Neutrophil (primary cell): ENCODE measurements around the gene CCM2.

ENCODE experiments used
- H3K27ac ChIP-seq: fragments of 200-600 bp; sonication (generic); 2 replicates; pipeline ENCODE4 v1.5.1; 2016; ENCODE audit warnings: mild to moderate bottlenecking, moderate library complexity
- H3K27me3 ChIP-seq: fragments of 200-600 bp; sonication (generic); 2 replicates; pipeline ENCODE4 v1.6.0; 2016; ENCODE audit warnings: mild to moderate bottlenecking
- H3K36me3 ChIP-seq: fragments of 200-600 bp; sonication (generic); 2 replicates; pipeline ENCODE4 v1.5.1; 2017
- H3K4me1 ChIP-seq, 2 experiments: fragments of 200-600 bp in 1 of 2; sonication (generic) in 1 of 2; 1 replicate in 1 of 2; 2 replicates in 1 of 2; pipeline versions ENCODE4 v1.5.1 to v1.6.1; 2013 to 2016; ENCODE audit warnings: low read depth in 1 of 2, low read length in 1 of 2, mild to moderate bottlenecking in 1 of 2, moderate library complexity in 1 of 2; ENCODE audit not compliant: control insufficient read depth in 1 of 2, insufficient read depth in 1 of 2
- H3K4me3 ChIP-seq, 2 experiments: fragments of 200-600 bp in 1 of 2; sonication (generic) in 1 of 2; 1 replicate in 1 of 2; 2 replicates in 1 of 2; pipeline ENCODE4 v1.5.1; 2013 to 2016; ENCODE audit warnings: low read depth in 1 of 2, low read length in 1 of 2, mild to moderate bottlenecking in 1 of 2, moderate library complexity in 1 of 2
- H3K9me3 ChIP-seq: fragments of 200-600 bp; sonication (generic); 2 replicates; pipeline ENCODE4 v1.5.1; 2016
- TF ChIP-seq, protein P1 (sequence below): fragments of 200-600 bp; sonication (generic); IDR thresholded peaks from 2 replicates; pipeline ENCODE4 v1.5.1; 2016; ENCODE audit warnings: antibody characterized with exemption

Gene CCM2

DNA sequence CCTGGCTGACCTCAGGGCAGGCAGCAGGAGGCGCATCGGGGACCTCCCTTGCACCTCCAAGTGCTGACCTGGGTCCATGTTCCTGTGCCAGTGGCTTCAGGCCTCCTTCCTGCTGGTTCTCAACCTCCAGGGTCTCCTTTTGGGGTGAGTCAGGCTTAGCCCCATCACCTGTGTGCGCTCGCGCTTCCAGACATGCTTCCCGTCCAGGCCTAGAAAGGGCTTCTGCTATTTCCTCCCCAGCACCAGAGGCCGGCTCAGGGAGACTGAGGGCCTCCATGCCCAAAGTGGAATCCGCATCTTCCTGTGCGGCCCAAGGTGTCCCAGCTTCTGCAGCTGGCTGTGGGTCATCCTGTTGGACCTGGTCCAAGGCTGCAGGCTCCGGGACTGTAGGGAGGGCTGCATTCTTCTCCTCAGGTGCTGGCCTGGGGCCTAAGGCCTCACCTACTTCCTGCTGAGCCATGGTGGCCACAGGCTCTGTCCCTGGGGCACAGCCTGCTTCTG lies 82.9 kb downstream of the CCM2 start:
- no peak overlapping the region for H3K4me3 ChIP-seq
- H3K27ac ChIP-seq = no peak overlapping the region

DNA sequence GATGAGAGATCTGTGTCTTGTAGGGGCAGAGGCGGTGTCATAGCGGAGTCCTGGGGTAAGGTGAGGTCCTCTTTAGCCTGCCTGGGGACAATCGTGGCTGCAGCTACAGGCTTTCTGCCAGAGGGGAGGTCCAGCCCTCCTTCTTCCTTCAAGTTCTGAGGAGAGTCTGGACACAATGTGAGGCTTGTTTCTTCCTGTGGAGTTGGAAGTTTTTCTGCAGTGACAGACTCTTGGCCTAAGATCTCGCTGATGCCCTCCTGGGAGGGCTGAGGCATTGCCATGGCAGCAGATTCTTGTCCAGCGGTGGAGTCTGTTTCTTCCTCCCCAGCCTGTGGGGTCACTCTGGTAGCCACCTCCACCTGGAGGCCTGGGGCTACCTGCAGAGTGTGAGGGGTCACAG lies 84.3 kb downstream of the CCM2 start:
- Histone ChIP-seq H3K4me1 (peaks cover 0 to 4% of the 10 kb centered on the region in 2 experiments), H3K27me3 (peaks cover 36% of the 10 kb centered on the region), H3K4me3 (no peak overlapping the region), H3K27ac (no peak overlapping the region), H3K9me3 (no peaks in the 10 kb centered on the region), H3K36me3 (no peaks in the 10 kb centered on the region)
- TF ChIP-seq, protein P1, sequence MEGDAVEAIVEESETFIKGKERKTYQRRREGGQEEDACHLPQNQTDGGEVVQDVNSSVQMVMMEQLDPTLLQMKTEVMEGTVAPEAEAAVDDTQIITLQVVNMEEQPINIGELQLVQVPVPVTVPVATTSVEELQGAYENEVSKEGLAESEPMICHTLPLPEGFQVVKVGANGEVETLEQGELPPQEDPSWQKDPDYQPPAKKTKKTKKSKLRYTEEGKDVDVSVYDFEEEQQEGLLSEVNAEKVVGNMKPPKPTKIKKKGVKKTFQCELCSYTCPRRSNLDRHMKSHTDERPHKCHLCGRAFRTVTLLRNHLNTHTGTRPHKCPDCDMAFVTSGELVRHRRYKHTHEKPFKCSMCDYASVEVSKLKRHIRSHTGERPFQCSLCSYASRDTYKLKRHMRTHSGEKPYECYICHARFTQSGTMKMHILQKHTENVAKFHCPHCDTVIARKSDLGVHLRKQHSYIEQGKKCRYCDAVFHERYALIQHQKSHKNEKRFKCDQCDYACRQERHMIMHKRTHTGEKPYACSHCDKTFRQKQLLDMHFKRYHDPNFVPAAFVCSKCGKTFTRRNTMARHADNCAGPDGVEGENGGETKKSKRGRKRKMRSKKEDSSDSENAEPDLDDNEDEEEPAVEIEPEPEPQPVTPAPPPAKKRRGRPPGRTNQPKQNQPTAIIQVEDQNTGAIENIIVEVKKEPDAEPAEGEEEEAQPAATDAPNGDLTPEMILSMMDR = no peak

More for the DNA sequence above, 82.9 kb downstream of the CCM2 start:
- peaks cover 2% of the 10 kb centered on the region for H3K36me3 ChIP-seq
- H3K4me1 ChIP-seq = no peaks in the 10 kb centered on the region
- H3K27me3 ChIP-seq = peaks cover 21% of the 10 kb centered on the region
- TF ChIP-seq, protein P1 = no peak
- no peaks in the 10 kb centered on the region for H3K9me3 ChIP-seq

DNA sequence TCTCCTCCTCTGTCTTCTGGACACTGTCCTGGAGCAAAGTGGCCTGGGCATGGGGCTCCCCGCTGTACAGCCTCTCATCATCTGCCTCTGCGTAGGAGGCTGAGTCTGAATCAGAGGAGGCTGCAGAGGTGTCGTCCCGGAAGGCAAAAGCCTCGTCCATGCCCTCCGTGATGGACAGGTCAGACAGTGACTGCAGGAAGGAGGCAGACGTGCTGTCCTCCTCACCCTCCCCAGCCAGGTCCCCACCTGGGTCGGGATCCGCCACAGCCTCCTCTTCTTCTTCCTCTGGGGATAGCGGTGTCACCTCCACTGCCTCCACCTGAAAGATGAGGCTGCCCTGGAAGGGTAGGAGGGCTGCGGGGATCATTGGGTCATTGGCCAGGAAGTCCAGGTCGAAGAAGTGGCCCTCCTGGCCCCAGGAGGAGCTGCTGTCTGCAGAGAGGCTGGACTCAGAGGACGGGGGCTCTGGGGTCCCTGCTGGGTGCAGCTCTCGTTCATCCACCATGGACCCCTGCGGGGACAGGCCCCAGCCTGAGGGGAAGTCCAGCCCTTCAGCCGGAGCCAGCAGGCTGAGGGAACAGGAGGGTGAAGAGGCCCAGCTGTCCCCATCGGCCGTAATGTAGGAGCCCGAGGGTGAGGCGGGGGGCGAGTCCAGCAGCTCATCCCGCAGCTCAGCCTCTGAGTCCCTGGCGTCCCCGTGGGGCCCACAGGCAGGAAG lies 85.1 kb downstream of the CCM2 start:
- H3K9me3 ChIP-seq = no peaks in the 10 kb centered on the region
- no peak overlapping the region for H3K27ac ChIP-seq
- H3K27me3 ChIP-seq = peaks cover 43% of the 10 kb centered on the region
- no peaks in the 10 kb centered on the region for H3K36me3 ChIP-seq
- peaks cover 0 to 4% of the 10 kb centered on the region in 2 experiments for H3K4me1 ChIP-seq
- H3K4me3 ChIP-seq = no peak overlapping the region
- TF ChIP-seq, protein P1 = no peak

DNA sequence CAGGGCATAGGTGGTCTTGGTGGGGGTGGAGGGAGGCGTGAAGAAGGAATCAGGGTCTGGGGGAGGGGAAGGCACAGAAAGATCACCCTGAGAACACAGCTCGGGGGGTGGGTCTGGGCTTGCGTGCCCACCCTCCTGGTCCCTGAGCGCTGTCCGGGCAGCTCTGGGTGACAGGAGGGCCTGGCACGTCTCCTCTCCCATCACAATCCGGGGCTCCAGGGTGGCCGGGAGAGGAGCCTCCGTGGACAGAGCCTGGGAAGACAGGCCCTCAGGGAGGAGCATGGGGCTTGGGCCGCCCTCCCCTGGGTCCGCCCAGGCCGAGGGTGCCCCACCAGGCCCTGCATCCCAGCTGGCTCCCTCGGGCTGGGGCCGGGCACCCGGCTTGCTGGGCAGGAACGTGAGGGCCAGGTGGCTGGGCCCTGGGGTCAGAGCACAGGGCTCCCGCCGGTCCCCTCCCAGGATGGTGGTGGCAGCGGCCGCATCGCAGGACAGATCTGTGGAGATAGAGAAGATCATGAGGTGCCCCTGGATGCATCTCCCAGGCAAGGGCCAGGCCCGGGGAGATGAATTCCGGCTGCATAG lies 85.7 kb downstream of the CCM2 start:
- peaks cover 49% of the 10 kb centered on the region for H3K27me3 ChIP-seq
- no peak overlapping the region for H3K4me3 ChIP-seq
- H3K27ac ChIP-seq = no peak overlapping the region
- TF ChIP-seq, protein P1 = no peak
- peaks cover 0 to 4% of the 10 kb centered on the region in 2 experiments for H3K4me1 ChIP-seq
- H3K9me3 ChIP-seq = no peaks in the 10 kb centered on the region
- H3K36me3 ChIP-seq = no peaks in the 10 kb centered on the region

DNA sequence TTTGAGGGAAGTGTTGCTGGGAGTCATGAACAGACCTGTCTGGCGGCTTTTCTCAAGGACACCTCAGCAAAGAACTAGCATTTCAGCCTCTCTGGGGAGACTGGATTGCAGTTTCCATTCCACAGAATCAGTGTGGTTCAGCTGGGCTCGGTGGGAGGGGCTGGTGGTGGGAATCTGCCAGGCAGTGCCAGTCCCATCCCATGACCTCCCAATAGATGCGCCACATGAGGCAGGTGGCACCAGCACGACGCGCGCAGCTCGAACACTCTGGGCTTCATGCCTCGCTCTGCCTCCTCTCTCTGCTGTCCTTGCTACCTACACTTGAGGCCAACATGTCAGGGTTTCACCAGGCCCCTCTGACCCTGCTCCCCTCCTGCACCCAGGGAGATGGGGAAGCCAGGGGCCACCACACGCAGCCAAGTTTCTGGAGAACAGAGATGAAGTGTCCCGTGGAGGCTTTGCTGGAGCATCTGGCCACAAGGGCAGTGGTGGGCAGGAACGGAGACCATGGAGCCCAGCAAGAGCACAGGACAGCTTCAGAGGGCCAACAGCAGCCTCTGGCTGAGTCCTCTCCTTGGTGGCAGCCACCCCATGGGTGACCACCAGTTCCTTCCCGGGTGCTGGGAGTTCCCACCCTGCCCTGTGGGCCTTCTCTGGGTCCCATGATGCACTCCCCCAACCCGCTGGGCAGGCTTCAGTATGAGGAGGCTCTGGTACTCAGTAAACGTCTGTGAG lies 86.5 kb downstream of the CCM2 start:
- TF ChIP-seq, protein P1 = no peak
- no peak overlapping the region for H3K27ac ChIP-seq
- no peaks in the 10 kb centered on the region for H3K36me3 ChIP-seq
- peaks cover 0 to 4% of the 10 kb centered on the region in 2 experiments for H3K4me1 ChIP-seq
- peaks cover 57% of the 10 kb centered on the region for H3K27me3 ChIP-seq
- H3K9me3 ChIP-seq = no peaks in the 10 kb centered on the region
- H3K4me3 ChIP-seq = no peak overlapping the region
